B cell (primary cell): Measurements from ENCODE around the gene ATG16L1. TPM values are rescaled to one million over a fixed set of nuclear protein-coding genes. Genes with fewer than 3 reads are reported as not detected.

Experiments
- ATAC-seq: fragments of 200-7000 bp; cut with Tn5 transposase; one replicate; pipeline ENCODE4 v1.10.0; 2021; ENCODE audit warnings: low read depth, mild to moderate bottlenecking, moderate number of reproducible peaks, moderate library complexity
- CTCF ChIA-PET: fragments of 350-600 bp; sonication (Branson Sonifier 250); formaldehyde crosslinking; loops from one replicate; lab custom pipeline; 2021; ENCODE audit warnings: antibody characterized with exemption, inconsistent platforms; lab: Charles Lee
- POLR2A ChIA-PET: fragments of 350-600 bp; sonication (Branson Sonifier 250); formaldehyde crosslinking; loops from one replicate; lab custom pipeline; 2021; ENCODE audit warnings: antibody characterized with exemption; lab: Charles Lee
- DNase-seq: peaks from one replicate; pipeline ENCODE4 v3.0.0; 2013
- H2AFZ ChIP-seq: 2 replicates; pipeline ENCODE4 v1.6.1; 2012; ENCODE audit warnings: mild to moderate bottlenecking, low read depth, low read length; ENCODE audit not compliant: insufficient read depth, poor library complexity, severe bottlenecking
- H3K27ac ChIP-seq, 2 donors: 1 replicate in 1 of 2; 2 replicates in 1 of 2; pipeline ENCODE4 v1.5.1; 2012 to 2013; ENCODE audit warnings: low read length in 2 of 2, mild to moderate bottlenecking in 2 of 2, moderate library complexity in 1 of 2
- H3K27me3 ChIP-seq, 4 experiments: fragments of 200-600 bp in 1 of 4; sonication (generic) in 1 of 4; replicated peaks in 1 of 4; 1 replicate in 2 of 4; 2 replicates in 2 of 4; pipeline versions ENCODE4 v1.6.1 to v1.7.0; 2013 to 2016; ENCODE audit warnings: low read length in 3 of 4, mild to moderate bottlenecking in 2 of 4, mixed read lengths in 1 of 4, moderate library complexity in 1 of 4; ENCODE audit not compliant: insufficient read depth in 4 of 4, control insufficient read depth in 3 of 4; ENCODE audit errors: control extremely low read depth in 1 of 4
- H3K36me3 ChIP-seq, 2 experiments: replicated peaks in 1 of 2; 1 replicate in 1 of 2; 2 replicates in 1 of 2; pipeline versions ENCODE4 v1.6.1 to v1.7.1; 2013; ENCODE audit warnings: low read length in 1 of 2; ENCODE audit not compliant: insufficient read depth in 2 of 2, control insufficient read depth in 1 of 2; ENCODE audit errors: control extremely low read depth in 1 of 2, extremely low read depth in 1 of 2
- H3K4me1 ChIP-seq, 2 donors: fragments of 200-600 bp in 1 of 2; sonication (generic) in 1 of 2; 1 replicate in 1 of 2; 2 replicates in 1 of 2; pipeline versions ENCODE4 v1.5.1 to v1.6.1; 2013 to 2017; ENCODE audit warnings: low read length in 2 of 2; ENCODE audit not compliant: control insufficient read depth in 2 of 2, insufficient read depth in 2 of 2
- H3K4me2 ChIP-seq: replicated peaks from 2 replicates; pipeline ENCODE3; 2012; ENCODE audit warnings: mild to moderate bottlenecking, low read depth, low read length; ENCODE audit not compliant: poor library complexity, severe bottlenecking
- H3K4me3 ChIP-seq, 5 experiments: fragments of 200-600 bp in 1 of 5; sonication (generic) in 1 of 5; 1 replicate in 3 of 5; 2 replicates in 2 of 5; pipeline versions ENCODE4 v1.5.1 to v1.7.0; 2011 to 2016; ENCODE audit warnings: low read length in 4 of 5, mild to moderate bottlenecking in 4 of 5, low read depth in 2 of 5, control low read depth in 1 of 5, moderate library complexity in 1 of 5; ENCODE audit not compliant: insufficient read depth in 1 of 5; ENCODE audit errors: control extremely low read depth in 1 of 5, extremely low read depth in 1 of 5
- H3K79me2 ChIP-seq: fragments of 200-600 bp; sonication (generic); one replicate; pipeline ENCODE4 v1.6.0; 2016; ENCODE audit warnings: low read length; ENCODE audit not compliant: control insufficient read depth, insufficient read depth
- H3K9ac ChIP-seq: fragments of 200-600 bp; sonication (generic); 2 replicates; pipeline ENCODE4 v1.6.1; 2017; ENCODE audit warnings: mild to moderate bottlenecking, low read length, moderate library complexity
- H3K9me3 ChIP-seq, 3 donors: one replicate each; pipeline versions ENCODE4 v1.6.1 to v1.7.1; 2013; ENCODE audit warnings: low read length in 2 of 3; ENCODE audit not compliant: control insufficient read depth in 2 of 3, insufficient read depth in 1 of 3; ENCODE audit errors: control extremely low read depth in 1 of 3
- H4K20me1 ChIP-seq: 2 replicates; pipeline ENCODE4 v1.6.0; 2012; ENCODE audit warnings: mild to moderate bottlenecking, low read length; ENCODE audit not compliant: insufficient read depth, control insufficient read depth, poor library complexity, severe bottlenecking
- H3K27ac Mint-ChIP-seq: one replicate; pipeline ENCODE4 v1.8.0; 2021; ENCODE audit warnings: mixed read lengths
- H3K27me3 Mint-ChIP-seq: one replicate; pipeline ENCODE4 v1.8.0; 2021; ENCODE audit warnings: mixed read lengths
- H3K4me1 Mint-ChIP-seq: one replicate; pipeline ENCODE4 v1.8.0; 2021; ENCODE audit warnings: mixed read lengths
- H3K4me3 Mint-ChIP-seq: one replicate; pipeline ENCODE4 v1.8.0; 2021; ENCODE audit warnings: mixed read lengths
- H3K9me3 Mint-ChIP-seq: one replicate; pipeline ENCODE4 v1.8.0; 2022; ENCODE audit warnings: mixed read lengths; ENCODE audit not compliant: insufficient read depth
- CTCF ChIP-seq: fragments of 200-600 bp; IDR thresholded peaks from one replicate; pipeline ENCODE4 v1.8.0; 2022; ENCODE audit warnings: antibody characterized with exemption, mild to moderate bottlenecking
- EZH2 ChIP-seq: IDR thresholded peaks from 2 replicates; pipeline ENCODE4 v1.6.1; 2012; ENCODE audit warnings: borderline replicate concordance, low read depth, mild to moderate bottlenecking, moderate library complexity, low read length; ENCODE audit not compliant: insufficient read depth, poor library complexity, severe bottlenecking
- WGBS: methylation state at CpG from one replicate; pipeline ENCODE4 v1.1.5; 2013; ENCODE audit warnings: missing lambda C conversion rate; ENCODE audit not compliant: insufficient coverage; 5-methylcytosine and 5-hydroxymethylcytosine counted together
- intact Hi-C: fragments of 100-400 bp; cut with micrococcal nuclease; formaldehyde crosslinking; loops from one replicate; pipeline ENCODE4 v1.10.0; 2022
- polyA plus RNA-seq: library from polyadenylated mRNA; depleted of rRNA; stranded (reverse); fragments of >200 nt; gene quantifications from 2 replicates; pipeline ENCODE4 v1.2.3, GENCODE V29; 2012
- total RNA-seq, 2 donors: library from RNA; stranded (reverse); fragments of 120-200 nt in 1 of 2; gene quantifications; 1 replicate in 1 of 2; 2 replicates in 1 of 2; pipeline versions ENCODE4 v1.2.3 to v1.2.4, GENCODE V29; 2013 to 2022

Gene ATG16L1
- total and polyA plus RNA-seq, 2 donors (not counting 1 experiment from before 2014, with no cell fraction given), result 25.7 to 69.9 TPM

DNA sequence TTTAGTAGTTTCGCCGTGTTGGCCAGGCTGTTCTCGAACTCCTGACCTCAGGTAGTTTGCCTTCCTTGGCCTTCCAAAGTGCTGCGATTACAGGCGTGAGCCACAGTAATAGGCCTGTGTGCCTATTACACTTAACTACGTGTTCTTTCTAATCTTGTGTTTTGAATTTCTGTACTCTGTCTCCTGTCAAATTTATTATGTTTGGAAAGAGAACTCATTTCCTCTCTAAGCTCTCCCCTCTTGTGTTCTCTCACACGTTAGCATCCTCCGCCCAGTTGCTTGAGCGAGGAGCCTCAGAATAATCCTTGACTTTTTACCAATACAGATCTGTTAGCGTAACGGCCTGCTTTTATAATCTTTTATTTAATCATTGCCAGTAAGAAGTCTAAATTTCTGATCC, 3.7 kb downstream of the ATG16L1 start:
- Histone ChIP-seq H3K9me3 (no peaks in the 10 kb centered on the region), H3K27ac (no peak overlapping the region), H3K79me2 (peaks cover 85% of the 10 kb centered on the region), H3K27me3 (no peaks in the 10 kb centered on the region), H3K36me3 (peaks cover 2 to 40% of the 10 kb centered on the region in 2 experiments), H3K9ac (no peak overlapping the region), H3K4me2 (no peak overlapping the region), H3K4me1 (peaks cover 20 to 28% of the 10 kb centered on the region in 2 donors), H3K4me3 (no peak overlapping the region), H2AFZ (no peak overlapping the region), H4K20me1 (peaks cover 62% of the 10 kb centered on the region)
- TF ChIP-seq EZH2 (no peak), CTCF (no peak)
- intact Hi-C loops, result no loop called here
- POLR2A ChIA-PET, result interaction anchor here (0.6 kb wide), 1 partner anchor 1031 kb away, joined by 6 read pairs; no protein-coding TSS in a partner anchor
- H3K4me3 Mint-ChIP-seq, result peak overlapping the region; percentile 12
- no peaks in the 10 kb centered on the region for H3K27me3 Mint-ChIP-seq
- H3K27ac Mint-ChIP-seq, result peak overlapping the region; percentile 32
- WGBS, result 91% methylated on average over 7 of the region's 11 CpGs
- no peaks in the 10 kb centered on the region for H3K9me3 Mint-ChIP-seq
- no peak for ATAC-seq
- peaks cover 52% of the 10 kb centered on the region for H3K4me1 Mint-ChIP-seq
- DNase-seq, result no peak
- CTCF ChIA-PET, result interaction anchor here (1.0 to 1.2 kb wide), 2 partner anchors 149 to 195 kb away, joined by 3 read pairs; partner anchors contain the start of gene INPP5D

DNA sequence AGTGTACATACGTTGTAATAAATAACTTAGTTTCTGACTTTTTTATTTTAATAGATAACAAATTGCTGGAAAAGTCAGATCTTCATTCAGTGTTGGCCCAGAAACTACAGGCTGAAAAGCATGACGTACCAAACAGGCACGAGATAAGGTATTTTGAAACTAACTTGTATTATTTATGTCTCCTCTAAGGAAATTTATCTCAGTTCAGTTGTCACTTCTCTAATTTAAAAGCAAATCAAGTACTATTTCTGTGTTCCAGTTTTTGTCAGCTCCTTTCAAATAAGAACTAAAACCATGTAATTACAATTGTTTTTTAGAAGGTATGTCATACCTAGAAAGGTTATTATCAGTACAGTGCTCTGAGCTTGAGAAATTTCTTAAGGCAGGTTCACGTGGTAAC, 4.6 kb downstream of the ATG16L1 start:
- no peaks in the 10 kb centered on the region for H3K27me3 Mint-ChIP-seq
- ChIA-PET POLR2A (interaction anchor here (0.6 kb wide), 1 partner anchor 1032 kb away, joined by 6 read pairs; no protein-coding TSS in a partner anchor), CTCF (interaction anchor here (1.1 to 1.2 kb wide), 2 partner anchors 149 to 403 kb away, joined by 3 read pairs; no protein-coding TSS in a partner anchor)
- Histone ChIP-seq H3K9me3 (no peaks in the 10 kb centered on the region), H3K79me2 (peaks cover 93% of the 10 kb centered on the region), H3K4me3 (no peak overlapping the region), H2AFZ (no peak overlapping the region), H4K20me1 (peaks cover 67% of the 10 kb centered on the region), H3K27me3 (no peaks in the 10 kb centered on the region), H3K4me2 (no peak overlapping the region), H3K9ac (no peak overlapping the region), H3K36me3 (peaks cover 3 to 48% of the 10 kb centered on the region in 2 experiments), H3K27ac (peak overlapping the region in 1 of 2 donors; percentile 10), H3K4me1 (peaks cover 16 to 25% of the 10 kb centered on the region in 2 donors)
- H3K4me1 Mint-ChIP-seq, result peaks cover 51% of the 10 kb centered on the region
- TF ChIP-seq EZH2 (no peak), CTCF (no peak)
- DNase-seq (no peak), ATAC-seq (no peak)
- H3K27ac Mint-ChIP-seq, result no peak overlapping the region
- H3K9me3 Mint-ChIP-seq, result no peaks in the 10 kb centered on the region
- no peak overlapping the region for H3K4me3 Mint-ChIP-seq
- WGBS, result no CpG with 5 or more reads among the region's 4 CpGs
- intact Hi-C loops, result no loop called here
